ENCODE measurements around the gene NRXN3.

The NRXN3 gene

DNA sequence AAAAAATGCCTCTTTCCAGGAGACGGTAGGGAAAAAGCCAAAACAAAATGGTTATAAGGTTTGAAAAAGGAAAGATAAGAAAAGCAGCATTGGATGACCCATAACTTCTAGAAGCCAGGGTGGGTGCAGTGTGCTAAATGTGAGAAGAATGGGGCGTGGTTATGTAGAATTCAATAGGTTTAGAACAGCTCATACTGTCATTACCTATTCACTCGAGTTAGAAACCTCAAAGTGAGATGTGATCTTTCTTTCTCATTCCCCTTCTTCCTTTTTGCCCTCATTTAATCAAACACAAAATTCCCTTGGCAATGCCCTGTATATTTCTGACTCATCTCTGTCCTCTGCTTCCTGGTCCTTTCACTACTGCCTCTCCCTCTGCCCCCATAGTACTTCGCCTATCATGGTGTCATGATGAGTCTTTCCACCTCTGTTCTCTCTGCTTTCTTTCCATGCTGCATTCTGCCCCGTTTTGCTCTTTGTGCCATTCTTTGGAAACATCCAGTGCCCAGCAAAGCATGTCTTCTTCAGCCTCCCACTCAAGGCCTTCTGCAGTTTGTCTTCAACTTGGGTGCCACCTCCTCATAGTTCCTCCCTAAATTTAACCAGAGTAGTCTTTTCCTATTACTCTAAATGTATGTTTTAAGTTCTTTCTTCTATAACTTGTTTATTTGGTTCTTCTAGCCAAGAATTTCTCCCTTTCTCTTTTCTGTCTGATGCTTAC is 496.3 kb downstream of the NRXN3 start:
- no peak for DNase-seq

DNA sequence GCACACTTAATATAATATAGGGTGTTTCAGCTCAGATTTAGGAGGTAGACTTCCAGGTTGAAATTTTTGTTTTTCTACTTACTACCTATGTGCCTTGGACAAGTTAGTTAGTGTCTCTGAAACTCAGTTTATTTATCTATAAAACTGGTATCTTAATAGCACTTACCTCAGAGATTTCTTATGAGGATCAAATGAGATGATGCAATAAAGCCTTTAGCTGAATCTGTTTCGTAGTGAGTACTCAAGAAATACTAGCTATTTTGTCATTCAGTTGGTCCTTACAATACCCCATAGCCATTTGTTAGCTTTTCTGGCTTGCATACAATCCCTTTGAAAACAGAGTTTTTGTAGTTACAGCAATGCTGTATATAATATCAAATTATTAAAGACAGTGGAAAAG is 497.0 kb downstream of the NRXN3 start:
- no peak for DNase-seq

DNA sequence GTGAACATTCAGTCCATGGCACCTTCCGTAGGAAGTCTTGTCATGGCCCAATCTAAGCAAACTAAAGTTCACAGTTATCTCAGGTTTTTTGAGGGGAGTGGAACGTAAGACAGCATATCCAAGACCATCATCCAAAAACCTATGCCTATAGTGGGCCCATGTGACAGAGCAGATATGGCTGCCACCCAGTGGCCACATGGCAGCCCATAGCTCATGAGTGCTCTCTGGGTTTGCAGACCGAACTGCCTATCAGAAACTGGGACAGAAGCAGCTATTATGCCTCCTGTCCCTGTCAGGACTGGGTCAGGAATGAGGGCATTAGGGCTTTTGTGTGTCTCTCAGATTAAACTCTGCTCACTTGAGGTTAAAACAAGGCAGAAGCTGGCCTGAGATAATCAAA is 503.7 kb downstream of the NRXN3 start:
- DNase-seq: no peak

DNA sequence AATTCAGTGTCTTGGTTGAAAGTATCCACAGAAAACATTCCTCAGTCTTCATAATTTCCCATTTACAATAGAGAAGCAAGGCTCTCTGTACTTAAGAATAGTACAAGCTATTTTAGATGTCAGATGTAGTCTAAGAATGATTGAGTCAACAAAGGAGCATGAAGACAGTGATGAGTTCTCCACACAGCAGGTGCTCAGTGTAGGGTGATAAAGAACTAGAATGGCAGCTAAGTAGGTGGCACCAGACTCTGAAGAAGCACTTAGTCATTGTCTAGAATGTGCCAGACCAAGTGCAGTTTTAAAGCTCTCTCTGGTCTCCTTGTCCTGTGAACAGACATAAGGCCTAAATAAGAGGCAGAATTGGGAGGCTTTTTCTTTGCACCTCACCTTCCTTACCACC is 504.6 kb downstream of the NRXN3 start:
- no peak for DNase-seq

DNA sequence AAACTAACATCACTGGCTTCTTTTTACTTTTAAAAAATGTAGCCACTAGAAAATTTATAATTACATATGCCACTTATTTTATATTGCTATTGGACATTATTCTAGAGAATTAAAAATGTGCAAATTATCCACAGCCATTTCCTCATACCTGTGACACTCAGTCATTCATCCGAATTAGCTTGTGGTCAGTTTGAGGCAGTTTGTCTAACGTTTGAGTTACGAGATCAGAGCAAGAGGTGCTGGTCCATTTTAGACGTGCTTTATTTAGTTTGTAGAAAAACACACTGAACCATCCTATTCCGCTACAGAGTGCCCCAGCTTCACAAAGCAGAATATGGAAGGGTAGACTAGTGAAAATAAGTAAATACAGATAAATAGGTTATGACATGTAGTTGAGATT is 513.0 kb downstream of the NRXN3 start:
- DNase-seq: no peak

DNA sequence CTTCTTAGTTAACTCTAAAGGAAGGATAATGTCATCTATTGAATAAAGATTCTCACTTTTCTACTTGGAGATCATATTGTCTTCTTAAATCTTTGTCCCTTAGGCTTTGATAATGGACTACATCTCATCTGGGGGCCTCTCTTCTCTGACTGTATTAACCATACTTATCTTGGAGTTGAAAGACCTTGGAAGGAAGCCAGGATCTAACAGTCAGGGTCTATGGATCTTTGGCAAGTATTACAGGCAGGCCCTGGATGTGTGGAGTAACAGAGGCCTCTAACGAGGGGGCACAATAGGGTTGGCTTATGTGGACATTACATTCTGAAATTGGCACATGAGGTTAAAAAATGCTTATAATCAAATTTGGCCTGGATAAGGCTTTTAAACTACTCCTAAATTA is 513.8 kb downstream of the NRXN3 start:
- DNase-seq: no peak

DNA sequence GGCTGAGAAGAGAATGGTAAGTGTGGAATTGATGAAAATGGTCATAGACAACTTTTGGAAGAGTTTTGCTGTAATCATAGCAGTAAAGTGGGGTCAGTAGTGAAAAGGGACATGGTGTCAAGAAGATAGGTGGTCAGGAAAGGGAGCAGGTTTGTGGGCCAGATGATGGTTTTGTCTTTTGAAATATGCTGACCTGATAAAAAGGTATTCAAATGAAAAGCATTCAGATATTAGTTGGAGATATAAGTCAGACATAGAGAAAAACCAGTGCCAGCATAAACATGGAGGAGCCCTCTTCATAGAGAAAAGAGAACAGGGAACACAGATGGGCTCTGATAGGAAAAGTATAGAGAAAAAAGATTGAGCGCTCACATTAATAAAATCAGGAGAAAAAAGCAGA is 518.3 kb downstream of the NRXN3 start:
- DNase-seq: no peak

DNA sequence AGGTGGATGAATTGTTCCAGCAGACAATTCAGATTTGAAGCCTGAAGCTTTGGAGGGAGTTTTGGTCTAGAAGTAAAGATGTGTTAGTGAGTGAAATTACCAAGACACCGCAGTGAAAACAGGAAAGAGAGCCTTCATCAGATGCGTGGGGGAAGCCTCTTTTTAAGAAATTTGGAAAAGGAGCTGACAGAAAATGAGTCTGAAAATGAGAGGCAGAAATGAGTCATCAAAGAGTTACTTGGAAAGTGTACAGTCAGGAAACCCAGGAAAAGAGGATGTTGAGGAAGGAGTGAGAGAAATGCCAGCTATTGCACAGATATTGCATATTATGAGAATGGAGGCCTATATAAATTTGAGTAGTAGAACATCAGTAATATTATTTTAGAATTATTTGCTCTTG is 520.7 kb downstream of the NRXN3 start:
- DNase-seq: no peak

DNA sequence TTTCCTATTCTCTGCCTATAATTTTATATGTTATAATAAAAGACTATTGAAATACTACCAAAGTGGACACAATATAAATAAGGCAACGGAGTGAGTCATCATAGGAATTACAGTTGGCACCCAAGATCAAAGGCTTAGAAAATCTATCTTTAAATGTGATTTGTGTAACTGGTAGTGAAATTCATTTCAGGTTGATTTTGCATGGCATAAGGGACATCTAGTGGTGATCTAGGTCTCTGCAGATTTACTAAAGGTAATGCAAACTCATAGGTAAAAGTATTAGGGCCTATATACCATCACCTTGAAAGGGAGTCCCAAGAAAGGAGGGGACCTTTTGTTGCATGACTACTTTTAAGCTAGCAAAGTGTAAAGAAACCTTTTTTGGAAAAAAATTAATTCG is 527.2 kb downstream of the NRXN3 start:
- no peak for DNase-seq

DNA sequence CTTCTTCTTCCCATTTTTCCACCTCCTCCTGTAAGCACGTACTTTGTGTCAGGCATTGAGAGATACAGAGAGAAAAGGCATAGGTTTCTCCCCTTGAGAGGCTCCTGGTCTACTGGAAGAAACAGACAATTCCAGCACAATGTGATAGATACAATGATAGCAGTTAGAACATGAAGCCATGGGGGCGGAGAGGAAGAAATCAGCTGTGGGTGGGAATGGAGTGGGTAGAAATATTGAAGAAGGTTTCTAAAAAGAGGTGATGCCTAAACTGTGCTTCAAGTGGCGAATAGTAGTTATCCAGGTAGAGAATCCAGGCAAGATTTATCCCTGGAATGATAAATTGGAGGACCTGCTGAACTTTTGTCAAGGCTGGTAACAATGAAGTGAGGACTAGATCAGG is 528.8 kb downstream of the NRXN3 start:
- DNase-seq: no peak

DNA sequence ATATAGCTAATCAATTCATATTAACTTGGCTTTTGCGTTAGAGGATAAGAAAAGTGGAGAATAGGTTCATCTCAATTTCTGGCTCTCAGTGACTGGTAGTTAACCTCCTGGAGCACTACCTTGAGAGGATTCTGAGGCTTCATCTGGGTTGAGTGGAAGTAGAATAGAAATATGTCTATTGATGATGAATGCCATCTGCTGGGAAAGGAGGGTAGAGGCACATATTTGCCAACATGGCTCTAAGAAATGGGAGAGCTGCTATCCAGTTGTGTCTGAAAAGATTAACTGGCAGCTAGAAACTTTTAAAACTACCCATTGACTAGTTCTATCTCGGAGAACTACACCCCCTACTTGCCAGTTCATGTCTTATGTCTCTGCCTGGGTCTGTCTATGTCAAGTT is 530.1 kb downstream of the NRXN3 start:
- no peak for DNase-seq

DNA sequence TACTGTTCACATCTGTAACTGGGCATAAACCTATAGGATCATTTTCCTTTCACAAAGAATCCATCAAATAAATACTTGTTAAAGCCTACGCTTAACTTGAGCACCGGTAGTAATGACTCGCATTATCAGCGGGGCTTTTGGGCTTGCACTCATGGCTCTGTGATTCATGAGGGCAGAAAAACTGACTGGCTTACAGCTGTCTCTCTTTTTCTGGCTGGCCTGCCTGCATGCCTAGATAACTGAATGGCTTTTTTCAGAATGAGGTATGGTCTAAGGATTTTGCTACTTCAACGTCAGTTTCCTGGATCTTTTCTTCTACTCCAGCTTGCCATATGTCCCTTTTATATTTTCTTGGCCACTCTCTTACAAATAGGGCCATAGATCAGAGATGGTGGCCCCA is 531.1 kb downstream of the NRXN3 start:
- no peak for DNase-seq

DNA sequence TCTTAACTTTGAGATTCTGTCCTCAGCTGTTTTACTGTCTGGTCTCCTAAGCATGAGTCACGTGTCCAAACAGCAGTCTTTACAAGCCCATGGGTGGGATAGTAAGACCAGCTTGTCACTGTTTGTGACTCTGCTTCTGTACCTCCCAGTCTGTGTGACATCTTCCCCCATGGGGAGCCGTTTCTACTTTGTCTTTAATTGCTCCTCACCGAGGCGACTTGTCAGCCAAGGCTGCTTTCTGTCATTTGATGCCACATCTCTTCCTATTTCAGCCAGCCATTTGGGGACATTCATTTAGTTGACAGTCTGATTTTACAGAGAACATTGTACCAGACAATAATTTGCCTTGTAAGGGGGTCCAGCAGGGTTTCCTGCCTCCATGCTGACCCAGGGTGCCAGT is 534.8 kb downstream of the NRXN3 start:
- no peak for DNase-seq

DNA sequence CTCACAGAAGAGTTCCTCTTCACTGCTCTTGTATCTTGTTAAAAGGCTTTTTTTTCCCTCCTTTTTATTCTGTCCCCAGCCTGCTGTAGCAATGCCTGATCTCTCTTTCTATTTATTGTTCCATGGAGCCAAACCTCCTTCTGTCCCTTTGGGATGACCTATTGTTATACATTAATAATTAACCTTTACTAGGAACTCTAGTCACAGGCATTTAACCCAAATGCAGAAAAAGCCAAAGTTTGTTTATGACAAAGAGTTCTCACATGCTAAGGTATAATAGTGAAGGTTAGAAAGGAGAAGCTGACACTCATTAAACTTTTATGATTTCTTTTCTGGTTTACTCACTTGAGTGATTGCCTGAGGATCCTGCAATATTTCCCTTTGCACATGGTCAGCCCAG is 535.8 kb downstream of the NRXN3 start:
- no peak for DNase-seq

DNA sequence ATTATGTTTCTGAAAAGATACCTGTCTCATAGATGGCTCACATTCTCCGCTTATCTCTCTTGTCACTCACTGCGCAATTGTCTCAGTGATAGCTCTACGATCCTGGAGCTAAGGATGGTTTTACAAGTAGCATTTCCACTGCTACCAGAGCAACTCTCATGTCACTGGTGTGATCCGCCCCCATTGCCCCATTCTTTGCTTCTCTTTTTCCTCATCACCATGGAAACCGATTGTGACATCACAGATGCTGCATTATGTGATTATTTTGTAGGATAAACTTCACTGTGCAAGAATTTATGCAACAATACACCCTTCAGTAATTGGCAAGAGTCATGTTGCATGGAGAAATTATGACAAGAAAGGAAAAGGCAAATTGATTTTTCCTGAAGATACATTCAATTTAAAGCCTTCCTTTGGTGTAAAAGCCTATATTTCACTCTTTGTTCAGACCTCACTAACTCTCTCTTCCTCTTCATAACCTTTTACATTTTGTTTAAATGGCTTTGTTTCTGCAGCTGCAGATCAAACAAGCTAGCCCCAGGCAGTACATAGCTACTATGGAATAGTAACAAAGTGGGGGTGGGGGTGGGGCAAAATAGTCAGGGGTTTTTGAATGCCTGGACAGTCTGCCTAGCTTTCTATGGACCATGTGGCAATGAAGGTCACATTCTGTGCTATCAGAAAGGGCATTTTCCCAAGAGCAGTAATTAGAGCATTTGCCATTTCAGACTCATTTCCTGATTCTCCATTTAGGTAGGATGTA is 539.8 kb downstream of the NRXN3 start:
- DNase-seq: no peak

DNA sequence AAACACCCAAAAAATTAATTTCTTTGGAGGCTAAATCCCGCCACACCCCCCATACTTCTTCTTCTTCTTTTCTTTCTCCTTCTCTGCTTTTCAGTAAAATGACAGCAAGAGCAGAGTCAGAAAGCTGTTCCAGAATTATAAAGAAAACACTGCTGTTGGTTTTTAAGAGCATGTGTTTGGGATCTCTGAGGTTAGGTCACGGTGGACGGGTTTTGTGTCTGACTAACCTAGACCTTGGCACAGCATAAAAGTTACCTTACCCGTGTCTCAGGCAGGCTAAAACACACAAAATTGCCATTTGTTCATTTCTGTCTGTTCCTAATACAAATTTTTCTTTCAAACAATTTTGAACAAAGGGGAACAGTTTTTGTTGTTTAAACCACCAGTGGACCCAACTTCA is 540.8 kb downstream of the NRXN3 start:
- DNase-seq: no peak

DNA sequence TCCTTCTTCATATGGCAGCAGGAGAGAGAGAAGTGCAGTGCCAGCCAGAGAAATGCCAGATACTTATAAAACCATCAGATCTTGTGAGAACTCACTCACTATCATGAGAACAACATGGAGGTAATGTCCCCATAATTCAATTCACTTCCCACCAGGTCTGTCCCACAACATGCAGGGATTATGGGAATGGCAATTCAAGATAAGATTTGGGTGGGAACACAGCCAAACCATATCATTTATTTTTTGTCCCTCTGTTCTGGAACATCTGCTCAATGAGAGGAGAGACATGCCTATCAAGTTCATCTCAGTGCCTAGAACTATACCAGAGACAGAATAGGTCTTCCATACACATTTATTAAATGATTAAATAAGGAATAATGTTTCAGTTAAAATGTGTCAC is 543.5 kb downstream of the NRXN3 start:
- no peak for DNase-seq

DNA sequence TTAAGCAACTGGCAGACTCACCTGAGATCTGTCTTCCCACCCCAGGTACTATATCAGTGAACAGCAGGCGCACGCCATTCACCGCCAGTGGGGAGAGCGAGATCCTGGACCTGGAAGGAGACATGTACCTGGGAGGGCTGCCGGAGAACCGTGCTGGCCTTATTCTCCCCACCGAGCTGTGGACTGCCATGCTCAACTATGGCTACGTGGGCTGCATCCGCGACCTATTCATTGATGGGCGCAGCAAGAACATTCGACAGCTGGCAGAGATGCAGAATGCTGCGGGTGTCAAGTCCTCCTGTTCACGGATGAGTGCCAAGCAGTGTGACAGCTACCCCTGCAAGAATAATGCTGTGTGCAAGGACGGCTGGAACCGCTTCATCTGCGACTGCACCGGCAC is 544.5 kb downstream of the NRXN3 start:
- DNase-seq: no peak

DNA sequence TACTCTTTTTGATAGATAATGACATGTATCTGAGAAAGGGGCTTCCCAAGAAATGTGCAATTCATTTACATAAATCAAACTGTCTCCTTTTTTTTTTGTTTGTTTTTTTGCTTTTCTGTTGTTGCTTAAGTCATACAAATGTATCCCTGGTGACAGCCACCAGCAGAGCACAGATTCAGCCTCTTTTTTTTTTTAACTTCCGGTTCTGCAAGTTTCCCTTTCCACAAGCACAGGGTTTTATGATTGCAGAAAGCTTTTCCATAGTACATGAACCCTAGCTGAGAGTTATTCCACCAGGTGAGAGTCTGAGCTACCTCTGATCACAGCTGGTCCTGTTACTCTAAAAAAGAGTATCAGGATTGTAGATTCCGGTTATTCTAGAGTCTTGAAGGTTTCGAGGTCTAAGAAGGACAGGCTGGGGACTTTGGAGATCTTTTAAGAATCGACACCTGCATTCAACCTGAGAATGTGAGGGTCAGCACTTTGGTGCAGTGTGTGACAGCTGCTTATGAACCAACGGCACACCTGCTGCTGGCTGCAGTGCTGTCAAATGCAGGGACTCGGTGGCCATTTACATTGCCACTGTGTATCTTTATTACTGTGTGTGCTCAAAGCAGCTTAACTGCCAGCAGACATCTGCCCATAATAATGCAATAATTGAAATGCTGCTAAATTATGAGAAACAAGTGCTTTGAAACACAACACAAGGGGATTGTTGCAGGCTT is 551.7 kb downstream of the NRXN3 start:
- DNase-seq: no peak

DNA sequence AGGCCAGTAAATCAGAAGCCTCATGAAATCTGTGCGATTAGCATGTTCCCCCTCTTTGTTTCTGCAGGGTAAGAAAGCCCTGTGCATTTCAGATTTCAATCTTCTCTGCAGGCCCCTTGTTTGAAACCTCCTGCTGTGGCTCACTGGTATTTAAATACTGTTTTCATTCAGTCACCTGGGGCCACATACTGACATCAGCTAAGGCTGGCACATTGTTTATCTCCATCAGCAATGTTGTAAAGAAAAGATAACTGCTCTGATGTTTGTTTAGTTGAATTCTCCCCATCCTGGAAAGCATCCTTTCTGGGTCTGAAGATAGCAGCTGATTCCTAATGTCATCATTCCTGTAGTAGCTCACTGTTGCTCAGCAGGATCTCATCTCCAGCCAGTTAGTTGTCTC is 554.9 kb downstream of the NRXN3 start:
- no peak for DNase-seq

DNA sequence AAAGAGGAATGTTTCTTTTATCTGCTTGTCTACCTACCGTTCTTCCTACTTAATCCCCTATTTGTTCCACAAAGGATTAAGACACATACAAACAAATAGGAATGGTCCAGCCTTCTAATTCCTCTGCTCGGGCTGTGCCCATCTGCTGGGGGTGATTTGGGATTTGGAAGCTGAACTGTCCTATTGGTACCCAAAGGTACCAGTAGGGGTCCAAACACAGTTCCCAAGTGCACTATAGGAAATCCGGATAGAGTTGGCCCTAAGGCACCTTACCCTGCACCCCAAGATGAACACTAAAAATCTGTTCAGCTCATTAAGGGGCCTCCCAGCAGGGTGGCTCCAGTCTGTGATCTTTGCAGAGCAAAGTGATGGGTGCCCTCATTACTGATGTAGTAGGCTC is 566.9 kb downstream of the NRXN3 start:
- DNase-seq: no peak

DNA sequence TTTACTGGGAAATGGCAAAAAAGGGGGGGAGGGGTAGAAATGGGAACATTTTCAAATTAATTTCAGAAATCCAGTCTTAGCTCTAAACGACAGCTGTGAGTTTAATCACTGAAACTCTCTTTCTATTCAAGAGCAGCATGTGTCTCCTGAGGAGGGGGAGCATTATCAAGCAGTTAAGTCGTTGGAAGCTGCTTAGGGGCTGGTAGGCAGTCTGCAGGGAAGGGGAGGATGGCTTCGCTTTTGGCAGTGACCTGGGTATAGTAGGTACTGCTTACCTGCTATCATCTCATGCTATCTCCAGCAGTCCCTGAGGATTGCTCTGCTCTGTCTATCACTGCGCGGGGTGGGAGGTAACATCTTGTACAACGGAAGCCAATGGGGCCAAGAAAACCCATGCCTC is 567.4 kb downstream of the NRXN3 start:
- DNase-seq: no peak

DNA sequence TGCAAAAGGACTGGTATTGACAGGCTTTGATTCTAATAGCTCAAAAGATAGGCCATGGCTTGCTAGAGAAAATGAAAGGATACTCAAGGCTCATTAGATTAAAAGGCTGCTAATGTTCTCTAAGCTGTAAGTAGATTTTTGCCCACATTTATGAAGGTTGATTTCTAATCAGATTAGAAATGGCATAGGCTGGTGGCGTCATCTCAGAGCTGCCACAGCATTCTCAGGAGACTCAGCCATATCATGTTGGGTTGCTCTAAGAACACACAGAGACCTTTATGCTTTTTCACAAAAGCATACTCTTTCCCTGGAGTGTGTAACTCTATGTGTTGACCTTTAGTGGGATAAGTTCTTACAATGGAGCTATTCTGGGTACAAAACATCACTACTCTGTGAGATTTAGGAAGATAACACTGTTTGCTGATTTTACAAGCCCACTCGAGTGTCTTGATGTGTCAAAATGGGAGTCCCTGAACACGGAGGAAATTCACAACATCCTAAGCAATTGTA is 576.0 kb downstream of the NRXN3 start:
- no peak for DNase-seq

DNA sequence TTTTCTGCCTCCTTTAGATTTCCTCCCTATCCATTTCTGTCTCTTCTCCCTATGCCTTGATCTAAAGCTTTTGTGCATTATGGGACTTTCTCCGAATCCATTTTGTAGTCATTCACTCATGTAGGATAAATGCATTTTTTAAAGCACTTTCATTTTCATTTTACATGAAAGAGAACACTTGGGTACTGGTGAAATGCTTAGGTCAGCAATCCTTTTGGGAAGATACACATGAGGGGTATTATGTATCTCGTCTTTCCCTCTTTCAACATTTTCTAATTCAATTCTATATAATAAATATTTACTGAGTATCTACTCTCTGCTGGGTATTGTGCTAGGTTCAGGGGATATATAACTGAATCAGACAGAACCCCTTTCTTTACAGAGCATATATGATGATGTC is 577.6 kb downstream of the NRXN3 start:
- DNase-seq: no peak
